HEK293 (cell line): ENCODE measurements around the gene CHRM2.

ENCODE experiments used
- CTCF ChIA-PET: fragments of 350-600 bp; formaldehyde crosslinking; extraction: SDS; loops from one replicate; lab custom pipeline; 2021; ENCODE audit warnings: antibody characterized with exemption; lab: Yijun Ruan, JAX
- POLR2A ChIA-PET: fragments of 300-600 bp; formaldehyde crosslinking; extraction: SDS; loops from one replicate; lab custom pipeline; 2020; ENCODE audit warnings: antibody characterized with exemption, inconsistent platforms; lab: Yijun Ruan, JAX
- H3K27ac ChIP-seq: fragments of 200-500 bp; sonication (Bioruptor generic); 2 replicates; pipeline ENCODE4 v1.5.1; 2014; ENCODE audit warnings: low read depth, low read length, control low read depth, inconsistent platforms; ENCODE audit errors: extremely low read depth
- H3K36me3 ChIP-seq, 2 experiments: fragments of 200-500 bp in 1 of 2; sonication (Bioruptor generic) in 1 of 2; 1 replicate in 1 of 2; 2 replicates in 1 of 2; pipeline ENCODE4 v1.5.1; 2014 to 2017; ENCODE audit warnings: inconsistent platforms in 2 of 2, low read length in 2 of 2; ENCODE audit not compliant: control insufficient read depth in 2 of 2, insufficient read depth in 1 of 2
- H3K4me1 ChIP-seq: fragments of 200-500 bp; sonication (Bioruptor generic); 2 replicates; pipeline ENCODE4 v1.5.1; 2014; ENCODE audit warnings: mild to moderate bottlenecking, low read length, inconsistent platforms; ENCODE audit not compliant: control insufficient read depth, insufficient read depth
- H3K4me3 ChIP-seq: 2 replicates; pipeline ENCODE4 v1.5.1; 2011; ENCODE audit warnings: low read depth, mild to moderate bottlenecking, control low read depth, low read length, moderate library complexity
- H3K9me3 ChIP-seq: fragments of 200-500 bp; sonication (Bioruptor generic); 2 replicates; pipeline ENCODE4 v1.5.1; 2014; ENCODE audit warnings: low read depth, low read length, inconsistent platforms; ENCODE audit not compliant: control insufficient read depth, insufficient read depth
- GLI2 ChIP-seq: fragments of 450-650 bp; formaldehyde crosslinking; IDR thresholded peaks from 2 replicates; pipeline ENCODE4; 2017; ENCODE audit warnings: missing biosample characterization, missing genetic modification characterization, low read depth, borderline replicate concordance
- GLI4 ChIP-seq: fragments of 450-650 bp; formaldehyde crosslinking; IDR thresholded peaks from 2 replicates; pipeline ENCODE4 v1.5.1; 2016; ENCODE audit warnings: missing biosample characterization, missing genetic modification characterization
- HOXA7 ChIP-seq: sonication (generic); formaldehyde crosslinking; IDR thresholded peaks from 2 replicates; pipeline ENCODE4 v1.8.1; 2022; ENCODE audit warnings: missing genetic modification reagents, borderline replicate concordance
- IKZF3 ChIP-seq: fragments of 450-650 bp; IDR thresholded peaks from 2 replicates; pipeline ENCODE4 v1.5.0; 2018; ENCODE audit warnings: missing biosample characterization, mild to moderate bottlenecking, missing genetic modification characterization, moderate library complexity
- KLF17 ChIP-seq: fragments of 450-650 bp; formaldehyde crosslinking; IDR thresholded peaks from 2 replicates; pipeline ENCODE4 v1.5.1; 2016; ENCODE audit warnings: missing biosample characterization, missing genetic modification characterization
- OSR2 ChIP-seq: fragments of 450-650 bp; formaldehyde crosslinking; IDR thresholded peaks from 2 replicates; pipeline ENCODE4 v1.5.1; 2016; ENCODE audit warnings: missing biosample characterization, missing genetic modification characterization
- ZBTB1 ChIP-seq: fragments of 450-650 bp; formaldehyde crosslinking; IDR thresholded peaks from 2 replicates; pipeline ENCODE4 v1.5.1; 2016; ENCODE audit warnings: missing biosample characterization, missing genetic modification characterization
- ZBTB20 ChIP-seq: fragments of 450-650 bp; formaldehyde crosslinking; IDR thresholded peaks from 2 replicates; pipeline ENCODE4 v1.5.1; 2016; ENCODE audit warnings: missing biosample characterization, missing genetic modification characterization
- ZBTB44 ChIP-seq: fragments of 450-650 bp; IDR thresholded peaks from 2 replicates; pipeline ENCODE4 v1.5.1; 2018; ENCODE audit warnings: missing biosample characterization, mild to moderate bottlenecking, missing genetic modification characterization
- ZFHX2 ChIP-seq: fragments of 450-650 bp; formaldehyde crosslinking; conservative IDR thresholded peaks from 2 replicates; pipeline ENCODE4 v1.5.1; 2016; ENCODE audit warnings: missing biosample characterization, missing genetic modification characterization
- ZNF16 ChIP-seq: fragments of 450-650 bp; formaldehyde crosslinking; IDR thresholded peaks from 2 replicates; pipeline ENCODE4 v1.5.1; 2016; ENCODE audit warnings: low read depth, missing biosample characterization, missing genetic modification characterization
- ZNF175 ChIP-seq: fragments of 450-650 bp; formaldehyde crosslinking; IDR thresholded peaks from 2 replicates; pipeline ENCODE4 v1.5.1; 2016; ENCODE audit warnings: missing biosample characterization, missing genetic modification characterization
- ZNF266 ChIP-seq: fragments of 450-650 bp; formaldehyde crosslinking; IDR thresholded peaks from 2 replicates; pipeline ENCODE4 v1.5.1; 2016; ENCODE audit warnings: missing biosample characterization, missing genetic modification characterization, low read depth
- ZNF324 ChIP-seq: fragments of 450-650 bp; formaldehyde crosslinking; IDR thresholded peaks from 2 replicates; pipeline ENCODE4 v1.5.1; 2016; ENCODE audit warnings: missing biosample characterization, missing genetic modification characterization
- ZNF350 ChIP-seq: fragments of 450-650 bp; formaldehyde crosslinking; IDR thresholded peaks from 2 replicates; pipeline ENCODE4 v1.5.0; 2017; ENCODE audit warnings: missing biosample characterization, mild to moderate bottlenecking, missing genetic modification characterization
- ZNF391 ChIP-seq: fragments of 450-650 bp; formaldehyde crosslinking; IDR thresholded peaks from 2 replicates; pipeline ENCODE4 v1.5.1; 2016; ENCODE audit warnings: low read depth, missing biosample characterization, missing genetic modification characterization, borderline replicate concordance
- ZNF416 ChIP-seq: fragments of 450-650 bp; formaldehyde crosslinking; IDR thresholded peaks from 2 replicates; pipeline ENCODE4 v1.5.1; 2016; ENCODE audit warnings: missing biosample characterization, missing genetic modification characterization
- ZNF449 ChIP-seq: fragments of 450-650 bp; formaldehyde crosslinking; IDR thresholded peaks from 2 replicates; pipeline ENCODE4 v1.5.1; 2017; ENCODE audit warnings: missing biosample characterization, mild to moderate bottlenecking, missing genetic modification characterization, moderate library complexity
- ZNF544 ChIP-seq: fragments of 450-650 bp; formaldehyde crosslinking; IDR thresholded peaks from 2 replicates; pipeline ENCODE4 v1.5.0; 2017; ENCODE audit warnings: missing biosample characterization, missing genetic modification characterization
- ZNF549 ChIP-seq: fragments of 450-650 bp; IDR thresholded peaks from 2 replicates; pipeline ENCODE4 v1.5.1; 2018; ENCODE audit warnings: missing biosample characterization, missing genetic modification characterization, mild to moderate bottlenecking, inconsistent platforms, moderate library complexity
- ZNF561 ChIP-seq: fragments of 450-650 bp; IDR thresholded peaks from 2 replicates; pipeline ENCODE4 v1.5.1; 2018; ENCODE audit warnings: missing biosample characterization, missing genetic modification characterization, borderline replicate concordance
- ZNF610 ChIP-seq: fragments of 450-650 bp; formaldehyde crosslinking; IDR thresholded peaks from 2 replicates; pipeline ENCODE4 v1.5.1; 2016; ENCODE audit warnings: missing biosample characterization, missing genetic modification characterization, borderline replicate concordance
- ZNF623 ChIP-seq: fragments of 450-650 bp; formaldehyde crosslinking; IDR thresholded peaks from 2 replicates; pipeline ENCODE4 v1.5.1; 2016; ENCODE audit warnings: missing biosample characterization, missing genetic modification characterization
- ZNF654 ChIP-seq: fragments of 450-650 bp; formaldehyde crosslinking; IDR thresholded peaks from 2 replicates; pipeline ENCODE4 v1.5.1; 2016; ENCODE audit warnings: low read depth, missing biosample characterization, missing genetic modification characterization
- ZNF670 ChIP-seq: fragments of 450-650 bp; formaldehyde crosslinking; IDR thresholded peaks from 2 replicates; pipeline ENCODE4 v1.5.1; 2016; ENCODE audit warnings: missing biosample characterization, missing genetic modification characterization, low read depth
- ZNF837 ChIP-seq: fragments of 450-650 bp; formaldehyde crosslinking; IDR thresholded peaks from 2 replicates; pipeline ENCODE4 v1.5.1; 2016; ENCODE audit warnings: missing biosample characterization, missing genetic modification characterization
- ZSCAN4 ChIP-seq: fragments of 450-650 bp; formaldehyde crosslinking; IDR thresholded peaks from 2 replicates; pipeline ENCODE4 v1.5.1; 2017; ENCODE audit warnings: missing biosample characterization, missing genetic modification characterization
- ZXDB ChIP-seq: fragments of 450-650 bp; formaldehyde crosslinking; IDR thresholded peaks from 2 replicates; pipeline ENCODE4 v1.5.1; 2016; ENCODE audit warnings: missing biosample characterization, missing genetic modification characterization

Gene CHRM2

GRCh38 chr7:137001041-137001440, 132.6 kb downstream of the CHRM2 start (continued):
- no peak for TF ChIP-seq ZNF837
- TF ChIP-seq HOXA7 (CRISPR knock-in tag) = no peak
- no peak for TF ChIP-seq ZSCAN4 (tag by site-specific recombination)
- no peak for TF ChIP-seq ZNF16
- no peak for TF ChIP-seq ZNF549 (tag by site-specific recombination)
- TF ChIP-seq ZNF610 (tag by site-specific recombination) = no peak
- no peak for TF ChIP-seq ZNF391
- no peak for TF ChIP-seq ZNF266 (tag by site-specific recombination)
- TF ChIP-seq ZNF670 = no peak
- no peak for TF ChIP-seq KLF17 (tag by site-specific recombination)
- no peak for TF ChIP-seq ZBTB20 (tag by site-specific recombination)
- no peak for TF ChIP-seq ZNF324 (tag by site-specific recombination)

GRCh38 chr7:137001478-137001877, 133.0 kb downstream of the CHRM2 start:
- ChIA-PET CTCF (no interaction called here), POLR2A (no interaction called here)
- H3K27ac ChIP-seq = no peak overlapping the region
- H3K4me3 ChIP-seq = no peak overlapping the region
- no peaks in the 10 kb centered on the region for H3K9me3 ChIP-seq
- TF ChIP-seq ZNF654 (tag by site-specific recombination) (no peak), OSR2 (tag by site-specific recombination) (no peak), ZNF449 (tag by site-specific recombination) (no peak), ZBTB44 (tag by site-specific recombination) (no peak), ZNF350 (tag by site-specific recombination) (no peak), IKZF3 (tag by site-specific recombination) (no peak), ZNF416 (no peak), ZBTB1 (tag by site-specific recombination) (no peak), ZNF544 (tag by site-specific recombination) (no peak), GLI4 (tag by site-specific recombination) (no peak), GLI2 (tag by site-specific recombination) (no peak), ZNF175 (tag by site-specific recombination) (no peak), ZFHX2 (tag by site-specific recombination) (no peak), ZXDB (no peak), ZNF561 (tag by site-specific recombination) (no peak), ZNF623 (tag by site-specific recombination) (no peak)
- no peaks in the 10 kb centered on the region for H3K36me3 ChIP-seq
- no peaks in the 10 kb centered on the region for H3K4me1 ChIP-seq
